Activated naive CD4-positive, alpha-beta T cell treated with anti-CD3 and anti-CD28 coated beads, Interleukin-2, amount 50 U/mL, for 24 hours (primary cell): ENCODE results near the gene WDR91.
A peak's percentile ranks its signal among the peaks of the same experiment; 100 is the strongest.

Source experiments
- H3K27ac Mint-ChIP-seq: one replicate; pipeline ENCODE4 v1.8.0; 2021; ENCODE audit warnings: mild to moderate bottlenecking, mixed read lengths
- H3K27me3 Mint-ChIP-seq: one replicate; pipeline ENCODE4 v1.8.0; 2021; ENCODE audit warnings: mixed read lengths
- H3K36me3 Mint-ChIP-seq: one replicate; pipeline ENCODE4 v1.8.0; 2021; ENCODE audit warnings: mixed read lengths
- H3K4me1 Mint-ChIP-seq: one replicate; pipeline ENCODE4 v1.8.0; 2021; ENCODE audit warnings: mixed read lengths
- H3K4me3 Mint-ChIP-seq: one replicate; pipeline ENCODE4 v1.8.0; 2021; ENCODE audit warnings: mild to moderate bottlenecking, mixed read lengths
- H3K9me3 Mint-ChIP-seq: one replicate; pipeline ENCODE4 v1.8.0; 2021; ENCODE audit warnings: mixed read lengths

Gene WDR91

DNA sequence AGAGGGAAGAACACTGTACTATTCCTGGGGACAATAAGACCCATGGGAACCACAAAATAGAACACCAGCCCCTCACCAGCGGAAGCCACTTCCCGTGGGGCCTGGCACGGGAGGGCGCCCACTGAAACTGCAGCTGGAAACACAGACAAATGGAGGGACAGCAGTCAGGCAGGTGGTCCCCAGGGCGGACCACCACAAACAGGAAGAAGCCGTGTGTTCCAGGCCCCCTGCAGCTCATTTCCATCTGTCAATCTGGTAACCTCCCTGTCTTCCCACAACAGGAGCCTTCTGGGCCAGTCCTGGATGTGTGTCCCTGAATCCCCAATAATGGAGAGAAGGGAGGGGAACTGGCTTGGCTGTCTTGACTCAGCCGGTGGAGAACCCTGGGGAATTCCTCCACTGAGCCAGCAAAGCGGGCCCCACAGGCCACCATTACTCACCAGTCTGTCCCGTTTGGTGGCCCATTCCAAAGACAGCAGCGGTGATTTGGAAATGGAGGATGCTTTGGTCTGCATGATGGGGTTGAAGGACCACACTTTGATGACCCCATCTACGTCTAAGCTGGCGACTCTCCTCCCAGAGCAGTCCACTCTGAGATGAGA is 16.7 kb downstream of the WDR91 start:
- Mint-ChIP-seq H3K4me3 (no peak overlapping the region), H3K4me1 (no peaks in the 10 kb centered on the region), H3K9me3 (no peaks in the 10 kb centered on the region), H3K27me3 (no peaks in the 10 kb centered on the region), H3K27ac (no peak overlapping the region), H3K36me3 (peaks cover 33% of the 10 kb centered on the region)

DNA sequence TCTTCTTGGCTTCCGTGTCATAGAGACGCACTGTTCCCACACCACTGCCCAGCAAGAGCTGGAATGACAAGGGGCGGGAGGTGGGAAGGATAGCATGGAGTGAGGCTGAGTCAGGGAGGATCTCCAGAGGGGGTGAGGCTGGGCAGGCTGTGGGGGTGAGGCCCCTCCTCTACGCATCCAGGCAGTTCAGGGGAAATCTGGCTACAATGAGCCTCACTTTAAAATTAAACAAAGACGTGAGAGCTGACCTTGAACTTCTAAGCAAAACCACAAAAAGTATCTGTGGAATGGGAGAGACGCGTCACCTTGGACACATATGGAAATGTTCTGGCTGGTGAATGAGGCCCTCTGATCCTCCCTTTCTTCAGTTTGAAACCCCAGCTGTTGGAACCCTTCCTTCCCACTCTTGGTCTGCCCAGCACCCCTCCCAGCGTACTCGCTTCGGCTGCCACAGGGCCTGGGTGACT is 17.7 kb downstream of the WDR91 start:
- H3K4me3 Mint-ChIP-seq = no peak overlapping the region
- H3K36me3 Mint-ChIP-seq = peaks cover 31% of the 10 kb centered on the region
- no peak overlapping the region for H3K27ac Mint-ChIP-seq
- no peaks in the 10 kb centered on the region for H3K4me1 Mint-ChIP-seq
- no peaks in the 10 kb centered on the region for H3K27me3 Mint-ChIP-seq
- no peaks in the 10 kb centered on the region for H3K9me3 Mint-ChIP-seq

GRCh38 chr7:135192914-135193536 is 18.3 kb downstream of the WDR91 start:
- Mint-ChIP-seq H3K36me3 (peaks cover 33% of the 10 kb centered on the region), H3K27ac (peak overlapping the region; percentile 18)

DNA sequence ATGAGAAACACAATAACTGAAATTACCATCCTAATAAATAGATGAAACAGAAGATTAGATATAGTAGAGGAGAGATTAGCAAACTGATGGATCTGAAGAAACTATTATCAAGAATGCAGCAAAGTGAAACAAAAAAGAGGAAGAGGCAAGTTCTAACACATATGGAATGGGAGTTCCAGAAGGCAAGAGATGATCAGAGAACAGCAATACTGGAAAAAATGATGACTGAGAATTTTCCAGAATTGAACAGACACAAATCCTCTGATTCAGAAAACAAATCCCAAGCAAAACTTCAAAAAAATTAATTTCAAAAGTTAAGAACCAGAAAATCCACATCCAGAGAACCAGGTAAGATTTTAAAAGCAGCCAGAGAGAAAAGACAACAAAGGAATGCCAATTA is 20.6 kb downstream of the WDR91 start:
- Mint-ChIP-seq H3K36me3 (peaks cover 38% of the 10 kb centered on the region), H3K27ac (peak overlapping the region; percentile 71), H3K4me1 (no peaks in the 10 kb centered on the region), H3K4me3 (peak overlapping the region; percentile 15), H3K9me3 (no peaks in the 10 kb centered on the region), H3K27me3 (no peaks in the 10 kb centered on the region)

More at GRCh38 chr7:135192914-135193536, 18.3 kb downstream of the WDR91 start:
- Mint-ChIP-seq H3K4me3 (no peak overlapping the region), H3K4me1 (no peaks in the 10 kb centered on the region), H3K27me3 (no peaks in the 10 kb centered on the region), H3K9me3 (no peaks in the 10 kb centered on the region)

DNA sequence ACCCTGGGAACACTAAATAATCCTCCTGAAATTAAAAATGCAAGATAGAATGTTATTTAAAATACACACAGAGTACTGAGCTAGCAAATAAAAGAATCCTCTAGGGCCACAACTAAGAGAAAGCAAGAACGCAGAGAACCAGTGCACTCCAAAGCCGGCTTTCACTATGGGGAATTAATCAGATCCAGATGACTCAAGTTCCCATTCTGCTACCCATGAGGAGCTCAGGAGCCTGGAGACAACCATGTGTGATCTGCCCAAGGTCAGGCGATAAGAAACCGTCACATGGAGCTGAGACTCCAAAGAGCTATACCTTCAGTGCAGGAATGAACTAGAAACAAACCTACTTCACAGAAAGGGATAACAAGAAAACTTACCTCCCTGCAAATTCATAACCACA is 21.4 kb downstream of the WDR91 start:
- Mint-ChIP-seq H3K27me3 (no peaks in the 10 kb centered on the region), H3K4me3 (no peak overlapping the region), H3K36me3 (peaks cover 39% of the 10 kb centered on the region), H3K9me3 (no peaks in the 10 kb centered on the region), H3K4me1 (no peaks in the 10 kb centered on the region), H3K27ac (peak overlapping the region; percentile 59)

DNA sequence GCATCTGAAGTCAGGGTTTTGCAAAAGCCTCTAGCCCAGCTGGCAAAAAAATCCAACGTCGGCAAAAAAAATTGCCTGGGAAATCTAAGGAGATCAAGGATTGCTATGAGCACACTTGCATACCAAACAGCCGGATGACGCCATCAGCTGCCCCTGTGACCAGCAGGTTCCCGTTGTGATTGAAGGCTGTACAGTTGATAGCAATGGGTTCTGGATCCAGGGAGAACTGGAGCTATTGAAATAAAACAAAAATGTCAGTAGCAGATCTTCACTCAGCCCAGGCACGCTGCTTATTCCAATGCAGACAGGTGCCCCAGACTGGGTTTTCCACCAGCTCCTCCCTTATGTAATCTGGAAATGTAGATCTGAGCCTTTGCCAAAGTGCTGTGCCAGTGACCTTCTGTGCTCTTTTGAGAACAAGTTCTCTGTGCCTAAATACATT is 22.1 kb downstream of the WDR91 start:
- no peak overlapping the region for H3K4me3 Mint-ChIP-seq
- H3K4me1 Mint-ChIP-seq = no peaks in the 10 kb centered on the region
- H3K36me3 Mint-ChIP-seq = peaks cover 40% of the 10 kb centered on the region
- H3K27ac Mint-ChIP-seq = no peak overlapping the region
- no peaks in the 10 kb centered on the region for H3K9me3 Mint-ChIP-seq
- no peaks in the 10 kb centered on the region for H3K27me3 Mint-ChIP-seq

- H3K36me3 Mint-ChIP-seq = peaks cover 45% of the 10 kb centered on the region
- H3K4me3 Mint-ChIP-seq = no peak overlapping the region
- no peaks in the 10 kb centered on the region for H3K27me3 Mint-ChIP-seq
- H3K9me3 Mint-ChIP-seq = peaks cover 3% of the 10 kb centered on the region
- no peaks in the 10 kb centered on the region for H3K4me1 Mint-ChIP-seq
- no peak overlapping the region for H3K27ac Mint-ChIP-seq
Observed at GRCh38 chr7:135188298-135188984, 22.9 kb downstream of the WDR91 start.

DNA sequence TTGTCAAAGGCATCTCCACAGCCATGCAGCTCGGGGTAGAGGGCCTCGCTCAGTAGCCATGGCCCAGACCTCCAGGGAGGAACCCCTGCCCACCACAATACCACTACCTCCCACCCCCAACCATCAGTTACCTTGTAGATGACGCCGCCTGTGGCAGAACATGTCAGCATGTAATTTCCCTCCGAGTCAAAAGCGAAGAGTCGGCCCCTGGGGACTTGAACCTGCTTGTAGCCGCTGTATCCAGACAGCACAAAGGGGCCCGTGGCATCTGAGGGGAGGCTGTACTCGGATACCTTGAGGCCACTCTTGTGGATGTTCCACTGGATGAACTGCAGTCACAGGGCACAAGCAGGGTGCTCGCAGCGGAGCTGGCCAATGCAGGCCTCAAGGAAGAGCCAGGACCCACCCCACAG is 24.5 kb downstream of the WDR91 start:
- Mint-ChIP-seq H3K27ac (no peak overlapping the region), H3K9me3 (peaks cover 4% of the 10 kb centered on the region), H3K27me3 (no peaks in the 10 kb centered on the region), H3K4me3 (no peak overlapping the region), H3K4me1 (no peaks in the 10 kb centered on the region), H3K36me3 (peaks cover 46% of the 10 kb centered on the region)

DNA sequence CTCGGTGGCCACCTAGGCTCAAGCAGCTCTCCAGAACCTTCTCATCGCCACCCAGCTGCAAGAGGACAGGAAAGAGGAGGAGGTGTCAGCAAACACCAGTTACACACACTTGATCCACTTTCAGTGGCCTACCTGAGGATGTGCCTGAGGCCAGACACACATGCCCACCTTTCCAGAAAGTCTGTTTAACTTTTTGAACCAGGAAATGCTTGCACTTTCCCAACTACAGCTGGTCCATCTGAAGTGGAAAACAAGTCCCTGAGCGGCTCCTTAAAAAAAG is 25.1 kb downstream of the WDR91 start:
- Mint-ChIP-seq H3K27me3 (no peaks in the 10 kb centered on the region), H3K9me3 (peaks cover 4% of the 10 kb centered on the region), H3K4me1 (no peaks in the 10 kb centered on the region), H3K36me3 (peaks cover 52% of the 10 kb centered on the region), H3K27ac (no peak overlapping the region), H3K4me3 (no peak overlapping the region)

GRCh38 chr7:135185471-135186260 is 25.7 kb downstream of the WDR91 start:
- no peak overlapping the region for H3K27ac Mint-ChIP-seq
- no peaks in the 10 kb centered on the region for H3K4me1 Mint-ChIP-seq

DNA sequence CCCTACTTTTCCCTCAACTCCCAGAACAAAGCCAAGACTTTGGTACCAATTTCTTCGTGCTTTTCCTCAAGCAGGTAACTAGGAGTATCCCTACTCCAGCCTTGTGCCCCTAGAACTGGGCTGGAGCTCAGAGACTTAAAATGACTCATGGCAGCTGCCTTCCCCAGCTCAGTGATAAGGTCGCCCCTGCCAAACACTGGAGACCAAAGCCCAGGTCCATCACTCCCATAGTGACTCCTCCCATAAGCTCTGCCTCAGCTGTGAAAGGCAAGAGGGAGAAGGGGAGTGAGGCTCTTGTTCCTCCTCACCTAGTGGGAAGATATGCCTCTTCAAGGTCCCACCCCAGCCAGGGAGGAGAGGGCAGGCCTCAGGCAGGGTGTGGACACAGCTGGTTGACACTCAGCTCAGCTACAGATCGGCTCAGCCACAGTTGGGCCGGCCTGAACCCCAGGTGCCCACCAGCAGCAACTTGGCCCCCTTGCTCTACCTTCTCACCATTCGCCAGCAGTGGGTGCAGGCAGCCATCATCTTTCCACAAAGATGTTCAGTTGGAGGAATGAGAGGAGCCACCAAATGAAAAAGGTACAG is 27.0 kb downstream of the WDR91 start:
- Mint-ChIP-seq H3K4me3 (no peak overlapping the region), H3K27me3 (no peaks in the 10 kb centered on the region), H3K9me3 (peaks cover 11% of the 10 kb centered on the region), H3K27ac (no peak overlapping the region), H3K4me1 (no peaks in the 10 kb centered on the region), H3K36me3 (peaks cover 45% of the 10 kb centered on the region)

More at GRCh38 chr7:135185471-135186260, 25.7 kb downstream of the WDR91 start:
- Mint-ChIP-seq H3K27me3 (no peaks in the 10 kb centered on the region), H3K4me3 (no peak overlapping the region), H3K36me3 (peaks cover 50% of the 10 kb centered on the region), H3K9me3 (peaks cover 4% of the 10 kb centered on the region)

- H3K36me3 Mint-ChIP-seq = peaks cover 51% of the 10 kb centered on the region
- H3K4me3 Mint-ChIP-seq = no peak overlapping the region
- H3K4me1 Mint-ChIP-seq = no peaks in the 10 kb centered on the region
- H3K27ac Mint-ChIP-seq = no peak overlapping the region
- H3K27me3 Mint-ChIP-seq = no peaks in the 10 kb centered on the region
- H3K9me3 Mint-ChIP-seq = peaks cover 11% of the 10 kb centered on the region
Observed at GRCh38 chr7:135183478-135183877, 27.8 kb downstream of the WDR91 start.

DNA sequence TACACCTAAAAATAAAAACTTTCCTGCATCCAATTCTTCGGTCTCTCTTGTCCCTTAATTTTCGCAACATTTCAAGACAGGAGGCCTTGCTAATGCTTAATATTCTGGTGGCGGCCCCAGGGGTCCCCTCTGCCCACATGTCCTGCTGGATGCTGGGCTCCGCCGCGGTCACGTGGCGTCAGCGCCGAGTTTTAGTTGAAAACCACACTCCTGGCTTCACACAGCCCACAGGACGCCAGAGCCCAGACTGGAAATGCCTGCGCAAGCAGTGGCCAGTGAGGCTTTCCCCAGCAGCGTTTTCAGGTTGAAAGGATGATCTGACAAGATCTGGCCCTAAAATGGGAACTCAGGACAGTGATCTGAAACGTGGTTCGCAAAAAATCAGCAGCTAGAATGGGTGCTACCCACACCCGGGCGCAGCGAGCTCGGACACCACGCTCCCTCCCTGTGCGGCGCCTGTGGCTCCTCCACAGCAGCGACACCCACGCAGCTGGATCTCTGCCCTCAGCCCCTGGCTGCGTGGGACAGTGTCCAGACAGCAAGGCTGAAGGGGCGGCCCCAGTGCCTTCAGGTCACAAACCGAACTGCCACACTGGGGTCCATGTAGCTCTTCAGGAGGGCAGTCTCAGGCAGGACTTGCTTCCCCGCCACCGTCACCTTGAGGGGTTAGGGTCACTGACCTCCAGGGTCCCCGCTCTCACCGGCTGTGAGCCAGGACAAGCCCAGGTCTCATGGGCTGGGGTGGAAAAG is 29.2 kb downstream of the WDR91 start:
- peaks cover 46% of the 10 kb centered on the region for H3K36me3 Mint-ChIP-seq
- no peak overlapping the region for H3K27ac Mint-ChIP-seq
- H3K9me3 Mint-ChIP-seq = peaks cover 11% of the 10 kb centered on the region
- no peak overlapping the region for H3K4me3 Mint-ChIP-seq
- no peaks in the 10 kb centered on the region for H3K27me3 Mint-ChIP-seq
- no peaks in the 10 kb centered on the region for H3K4me1 Mint-ChIP-seq

DNA sequence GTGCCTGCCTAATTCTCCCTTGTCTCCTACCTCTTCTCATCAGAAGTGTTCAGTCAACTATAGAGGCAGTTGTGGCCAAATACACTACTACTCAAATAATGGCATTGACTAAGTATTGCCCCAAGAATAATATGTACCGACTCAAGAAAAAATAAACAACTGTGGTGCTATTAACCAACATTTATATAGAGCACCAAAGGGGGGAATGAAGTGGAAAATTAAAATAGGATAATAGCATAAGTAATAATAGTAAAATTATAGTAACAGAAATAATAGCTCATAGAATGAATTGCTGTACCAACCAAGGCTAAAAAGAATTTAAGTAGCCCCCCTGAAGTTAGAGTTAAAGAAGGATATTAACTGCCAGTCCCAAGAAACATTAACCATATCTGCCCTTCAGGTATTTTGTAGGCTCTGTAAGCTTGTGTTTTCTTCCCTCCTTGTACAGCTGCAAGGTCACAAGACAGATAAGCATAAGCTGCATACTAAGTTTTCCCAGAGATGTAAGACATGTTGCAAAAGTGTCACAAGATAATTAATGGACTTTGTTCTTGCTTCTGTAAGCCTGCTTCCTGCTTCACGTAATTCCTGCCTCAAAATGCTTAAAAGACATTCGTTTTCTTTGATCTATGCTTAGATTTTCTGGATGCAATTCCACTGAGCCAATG is 29.9 kb downstream of the WDR91 start:
- Mint-ChIP-seq H3K4me1 (no peaks in the 10 kb centered on the region), H3K36me3 (peaks cover 46% of the 10 kb centered on the region), H3K27me3 (no peaks in the 10 kb centered on the region), H3K9me3 (peaks cover 11% of the 10 kb centered on the region), H3K4me3 (no peak overlapping the region), H3K27ac (no peak overlapping the region)
